ENCODE results near the gene PCK2.
A peak's percentile ranks its signal among the peaks of the same experiment; 100 is the strongest.

Gene PCK2

GRCh38 chr14:24144451-24144850, 50.3 kb downstream of the PCK2 start:
- TF ChIP-seq CTCF (IDR thresholded peaks at IDR 0.05; ENCODE audit: insufficient read depth, missing control alignments): no peak
- no peak for FAIRE-seq

GRCh38 chr14:24145219-24145618, 51.1 kb downstream of the PCK2 start:
- DNase-seq (ENCODE audit: insufficient read length, low spot score) (no peak), FAIRE-seq (no peak)
- TF ChIP-seq CTCF (IDR thresholded peaks at IDR 0.05; ENCODE audit: insufficient read depth, missing control alignments): no peak

More at GRCh38 chr14:24144451-24144850, 50.3 kb downstream of the PCK2 start:
- DNase-seq (ENCODE audit: insufficient read length, low spot score): no peak

GRCh38 chr14:24145690-24146452, 51.8 kb downstream of the PCK2 start:
- FAIRE-seq: no peak
- TF ChIP-seq CTCF (IDR thresholded peaks at IDR 0.05; ENCODE audit: insufficient read depth, missing control alignments): no peak
- no peak for DNase-seq (ENCODE audit: insufficient read length, low spot score)

- peak; percentile 80 for DNase-seq (ENCODE audit: insufficient read length, low spot score)
- TF ChIP-seq CTCF (IDR thresholded peaks at IDR 0.05; ENCODE audit: insufficient read depth, missing control alignments): no peak
- FAIRE-seq: no peak
These were observed 52.4 kb downstream of the PCK2 start, which contains the start of gene PSME2 for GRCh38 chr14:24146453-24146977. PSME2 (minus strand) TSS chr14:24146610; CDS start chr14:24146581, 29 bp downstream.

- FAIRE-seq: no peak
- no peak for TF ChIP-seq CTCF (IDR thresholded peaks at IDR 0.05; ENCODE audit: insufficient read depth, missing control alignments)
- peak; percentile 82 for DNase-seq (ENCODE audit: insufficient read length, low spot score)
These were observed 53.1 kb downstream of the PCK2 start, which contains the start of gene RNF31 for GRCh38 chr14:24146978-24147760. RNF31 (plus strand) TSS chr14:24147498; CDS start chr14:24147699, 201 bp downstream.

GRCh38 chr14:24147761-24148428, 53.8 kb downstream of the PCK2 start:
- DNase-seq (ENCODE audit: insufficient read length, low spot score) (no peak), FAIRE-seq (no peak)
- no peak for TF ChIP-seq CTCF (IDR thresholded peaks at IDR 0.05; ENCODE audit: insufficient read depth, missing control alignments)
